Thoracic aorta (tissue), 2 donors: ENCODE measurements around the gene PCDHB13. TPM values are rescaled to one million over a fixed set of nuclear protein-coding genes. Genes with fewer than 3 reads are reported as not detected.
"Not testable (repeated sequence)": the region's sequence is repeated elsewhere in the genome, so short reads cannot be mapped to it uniquely, and the experiment has no call there.

Experiments
- ATAC-seq: fragments of 150-250 bp; one replicate; pipeline ENCODE4 v1.8.0; 2017; ENCODE audit warnings: low read depth; ENCODE audit not compliant: insufficient number of reproducible peaks, low FRiP score
- DNase-seq: peaks from one replicate; pipeline ENCODE4 v3.0.0-alpha.2; 2020; ENCODE audit warnings: low spot score
- H3K27ac ChIP-seq, 2 donors: fragments of 200-600 bp; sonication (generic); 1 replicate in 1 of 2; 2 replicates in 1 of 2; pipeline ENCODE4 v1.5.1; 2016; ENCODE audit warnings: mild to moderate bottlenecking in 2 of 2, moderate library complexity in 2 of 2
- H3K27me3 ChIP-seq: fragments of 200-600 bp; sonication (generic); replicated peaks from 2 replicates; pipeline ENCODE4 v1.6.0; 2016; ENCODE audit warnings: mild to moderate bottlenecking; ENCODE audit not compliant: insufficient read depth
- H3K36me3 ChIP-seq: fragments of 200-600 bp; sonication (generic); one replicate; pipeline ENCODE4 v1.5.1; 2016
- H3K4me1 ChIP-seq, 2 donors: fragments of 200-600 bp; sonication (generic); 1 replicate in 1 of 2; 2 replicates in 1 of 2; pipeline versions ENCODE4 v1.5.1 to v1.6.0; 2016; ENCODE audit warnings: low read depth in 2 of 2, mild to moderate bottlenecking in 1 of 2; ENCODE audit not compliant: control insufficient read depth in 1 of 2
- H3K4me3 ChIP-seq: fragments of 200-600 bp; sonication (generic); 2 replicates; pipeline ENCODE4 v1.5.1; 2016; ENCODE audit warnings: mild to moderate bottlenecking
- H3K9me3 ChIP-seq: fragments of 200-600 bp; sonication (generic); 2 replicates; pipeline ENCODE4 v1.5.1; 2016
- CTCF ChIP-seq: fragments of 200-600 bp; sonication (generic); IDR thresholded peaks from one replicate; pipeline ENCODE4 v1.5.1; 2019; ENCODE audit warnings: antibody characterized with exemption
- total RNA-seq, 2 donors: library from RNA; depleted of rRNA; stranded (reverse); fragments of >200 nt; gene quantifications; one replicate each; pipeline versions ENCODE4 v1.1.0 to v1.2.3, GENCODE V29; 2016

Gene PCDHB13
- total RNA-seq, 2 donors from 2014 or later: 8.0 to 16.1 TPM

GRCh38 chr5:141208478-141208877, 5.2 kb upstream of the PCDHB13 start, which contains the start of gene PCDHB12:
Gene PCDHB12 (plus strand): TSS chr5:141208719. CDS start chr5:141208908, 189 bp downstream.
- ATAC-seq: no peak
- Histone ChIP-seq H3K36me3 (no peaks in the 10 kb centered on the region), H3K9me3 (peaks cover 48% of the 10 kb centered on the region)

GRCh38 chr5:141210281-141210680, 3.4 kb upstream of the PCDHB13 start:
- not testable (repeated sequence) for H3K27me3 ChIP-seq, H3K4me1 ChIP-seq, H3K36me3 ChIP-seq, H3K4me3 ChIP-seq, H3K27ac ChIP-seq, DNase-seq, ATAC-seq
- H3K9me3 ChIP-seq: peaks cover 51% of the 10 kb centered on the region

More at GRCh38 chr5:141208478-141208877, 5.2 kb upstream of the PCDHB13 start, which contains the start of gene PCDHB12:
- Histone ChIP-seq H3K4me1 (no peaks in the 10 kb centered on the region), H3K4me3 (peak within 1 kb of the TSS; percentile 42), H3K27me3 (no peaks in the 10 kb centered on the region), H3K27ac (no peak within 1 kb of the TSS)
- TF ChIP-seq CTCF: no peak
- DNase-seq: no peak

GRCh38 chr5:141210849-141211248, 2.9 kb upstream of the PCDHB13 start:
- H3K27me3 ChIP-seq, H3K4me1 ChIP-seq, DNase-seq, H3K36me3 ChIP-seq, H3K4me3 ChIP-seq, H3K27ac ChIP-seq, ATAC-seq: not testable (repeated sequence)
- peaks cover 51% of the 10 kb centered on the region for H3K9me3 ChIP-seq

GRCh38 chr5:141214583-141214982, 864 bp downstream of the PCDHB13 start:
- DNase-seq, H3K4me3 ChIP-seq, H3K36me3 ChIP-seq, H3K27ac ChIP-seq, H3K27me3 ChIP-seq, H3K4me1 ChIP-seq, ATAC-seq: not testable (repeated sequence)
- peaks cover 67% of the 10 kb centered on the region for H3K9me3 ChIP-seq

GRCh38 chr5:141215504-141215903, 1.8 kb downstream of the PCDHB13 start:
- H3K27me3 ChIP-seq: not testable (repeated sequence)

GRCh38 chr5:141216035-141216434, 2.3 kb downstream of the PCDHB13 start:
- DNase-seq, H3K4me3 ChIP-seq, H3K36me3 ChIP-seq, H3K27me3 ChIP-seq, H3K27ac ChIP-seq, ATAC-seq, H3K4me1 ChIP-seq: not testable (repeated sequence)
- peaks cover 71% of the 10 kb centered on the region for H3K9me3 ChIP-seq

More at GRCh38 chr5:141215504-141215903, 1.8 kb downstream of the PCDHB13 start:
- H3K4me3 ChIP-seq, H3K36me3 ChIP-seq, H3K4me1 ChIP-seq, ATAC-seq, H3K27ac ChIP-seq, DNase-seq: not testable (repeated sequence)
- H3K9me3 ChIP-seq: peaks cover 68% of the 10 kb centered on the region

GRCh38 chr5:141223112-141223783, 9.5 kb downstream of the PCDHB13 start, which contains the start of gene PCDHB14:
Gene PCDHB14 (plus strand): TSS chr5:141223343. CDS start chr5:141223506, 163 bp downstream.
- Histone ChIP-seq H3K4me3 (peak within 1 kb of the TSS; percentile 42), H3K9me3 (peaks cover 89% of the 10 kb centered on the region), H3K27me3 (no peaks in the 10 kb centered on the region), H3K4me1 (no peaks in the 10 kb centered on the region), H3K36me3 (no peaks in the 10 kb centered on the region), H3K27ac (no peak within 1 kb of the TSS)
- no peak for ATAC-seq
- DNase-seq: no peak
- TF ChIP-seq CTCF: no peak

- not testable (repeated sequence) for H3K4me1 ChIP-seq, H3K4me3 ChIP-seq, DNase-seq, H3K27ac ChIP-seq, H3K36me3 ChIP-seq, H3K27me3 ChIP-seq, ATAC-seq
- peaks cover 82% of the 10 kb centered on the region for H3K9me3 ChIP-seq
Measured at GRCh38 chr5:141224844-141225243, 11.1 kb downstream of the PCDHB13 start.

- peaks cover 80% of the 10 kb centered on the region for H3K9me3 ChIP-seq
Measured at GRCh38 chr5:141225421-141225820, 11.7 kb downstream of the PCDHB13 start.

More at GRCh38 chr5:141225421-141225820, 11.7 kb downstream of the PCDHB13 start:
- H3K4me1 ChIP-seq, H3K36me3 ChIP-seq, H3K27me3 ChIP-seq, DNase-seq, H3K27ac ChIP-seq, ATAC-seq: not testable (repeated sequence)
- H3K4me3 ChIP-seq: peak overlapping the region; percentile 21
